H9 (cell line): ENCODE measurements around the gene ARHGAP31. TPM values are rescaled to one million over a fixed set of nuclear protein-coding genes. Genes with fewer than 3 reads are reported as not detected.

Source experiments
- DNase-seq: peaks from one replicate; pipeline ENCODE4 v3.0.0-alpha.2; 2017
- H2AFZ ChIP-seq: one replicate; pipeline ENCODE4 v1.6.1; 2013; ENCODE audit warnings: mild to moderate bottlenecking, low read length, control low read depth, moderate library complexity
- H2AK5ac ChIP-seq: 2 replicates; pipeline ENCODE4 v1.6.1; 2013; ENCODE audit warnings: low read length, control low read depth, mixed read lengths; ENCODE audit not compliant: insufficient read length
- H2BK120ac ChIP-seq: one replicate; pipeline ENCODE4 v1.6.1; 2013; ENCODE audit warnings: low read depth, mild to moderate bottlenecking, low read length, control low read depth, inconsistent platforms; ENCODE audit not compliant: poor library complexity, severe bottlenecking
- H2BK12ac ChIP-seq: 2 replicates; pipeline ENCODE4 v1.6.1; 2013; ENCODE audit warnings: low read length, control low read depth, mixed read lengths, low read depth; ENCODE audit not compliant: insufficient read length
- H2BK15ac ChIP-seq: 2 replicates; pipeline ENCODE4 v1.6.1; 2013; ENCODE audit warnings: low read depth, low read length, control low read depth
- H2BK20ac ChIP-seq: one replicate; pipeline ENCODE4 v1.6.1; 2013; ENCODE audit warnings: low read depth, mild to moderate bottlenecking, low read length, control low read depth, inconsistent platforms; ENCODE audit not compliant: poor library complexity, severe bottlenecking
- H2BK5ac ChIP-seq: 2 replicates; pipeline ENCODE4 v1.6.1; 2013; ENCODE audit warnings: low read length, control low read depth, mixed read lengths; ENCODE audit not compliant: insufficient read length
- H3K14ac ChIP-seq: 2 replicates; pipeline ENCODE4 v1.6.1; 2013; ENCODE audit warnings: low read length, control low read depth; ENCODE audit not compliant: insufficient read depth
- H3K18ac ChIP-seq: 2 replicates; pipeline ENCODE4 v1.6.1; 2013; ENCODE audit warnings: low read depth, mild to moderate bottlenecking, mixed read lengths, low read length, control low read depth; ENCODE audit not compliant: insufficient read length
- H3K23ac ChIP-seq: 2 replicates; pipeline ENCODE4 v1.6.1; 2013; ENCODE audit warnings: low read length, control low read depth, mixed read lengths, low read depth; ENCODE audit not compliant: insufficient read length
- H3K23me2 ChIP-seq: 2 replicates; pipeline ENCODE4 v1.6.1; 2013; ENCODE audit warnings: low read depth, mild to moderate bottlenecking, mixed read lengths, low read length, control low read depth; ENCODE audit not compliant: insufficient read length, poor library complexity, severe bottlenecking
- H3K27ac ChIP-seq: 2 replicates; pipeline ENCODE4 v1.5.1; 2013; ENCODE audit warnings: low read length, control low read depth, mixed read lengths, low read depth; ENCODE audit not compliant: insufficient read length
- H3K27me3 ChIP-seq: 2 replicates; pipeline ENCODE4 v1.6.1; 2013; ENCODE audit warnings: low read length, control low read depth, inconsistent platforms; ENCODE audit not compliant: insufficient read depth
- H3K4ac ChIP-seq: 2 replicates; pipeline ENCODE4 v1.6.1; 2013; ENCODE audit warnings: low read depth, mild to moderate bottlenecking, control low read depth, inconsistent platforms, low read length, moderate library complexity
- H3K4me1 ChIP-seq: 2 replicates; pipeline ENCODE4 v1.6.1; 2013; ENCODE audit warnings: low read length, control low read depth, inconsistent platforms; ENCODE audit not compliant: insufficient read depth
- H3K4me2 ChIP-seq: 2 replicates; pipeline ENCODE4 v1.6.1; 2013; ENCODE audit warnings: low read length, control low read depth, mixed read lengths; ENCODE audit not compliant: insufficient read length, insufficient read depth
- H3K56ac ChIP-seq: 2 replicates; pipeline ENCODE4 v1.6.1; 2013; ENCODE audit warnings: low read depth, mild to moderate bottlenecking, mixed read lengths, low read length, control low read depth; ENCODE audit not compliant: insufficient read length
- H3K79me1 ChIP-seq: 2 replicates; pipeline ENCODE4 v1.6.1; 2013; ENCODE audit warnings: low read depth, mild to moderate bottlenecking, moderate library complexity, low read length, control low read depth, inconsistent platforms; ENCODE audit not compliant: insufficient read depth, poor library complexity, severe bottlenecking
- H3K79me2 ChIP-seq: 2 replicates; pipeline ENCODE4 v1.6.1; 2013; ENCODE audit warnings: low read length, control low read depth, inconsistent platforms; ENCODE audit not compliant: insufficient read depth
- H3K9ac ChIP-seq: 2 replicates; pipeline ENCODE4 v1.6.1; 2013; ENCODE audit warnings: low read length, control low read depth, mixed read lengths; ENCODE audit not compliant: insufficient read length; ENCODE audit errors: extremely low read depth
- H3K9me3 ChIP-seq: one replicate; pipeline ENCODE4 v1.6.1; 2013; ENCODE audit warnings: low read depth, low read length, inconsistent platforms; ENCODE audit not compliant: control insufficient read depth
- H3T11ph ChIP-seq: one replicate; pipeline ENCODE4 v1.6.1; 2013; ENCODE audit warnings: mild to moderate bottlenecking, low read length, control low read depth, inconsistent platforms
- H4K20me1 ChIP-seq: one replicate; pipeline ENCODE4 v1.6.1; 2013; ENCODE audit not compliant: control insufficient read depth, insufficient read length, insufficient read depth
- H4K5ac ChIP-seq: 2 replicates; pipeline ENCODE4 v1.6.1; 2013; ENCODE audit warnings: low read depth, mild to moderate bottlenecking, mixed read lengths, low read length, control low read depth; ENCODE audit not compliant: insufficient read length
- H4K8ac ChIP-seq: replicated peaks from 2 replicates; pipeline ENCODE4 v1.6.1; 2013; ENCODE audit warnings: low read length, control low read depth, mixed read lengths, low read depth; ENCODE audit not compliant: insufficient read length
- H4K91ac ChIP-seq: 2 replicates; pipeline ENCODE4 v1.6.1; 2013; ENCODE audit warnings: low read depth, mild to moderate bottlenecking, moderate library complexity, mixed read lengths, low read length, control low read depth; ENCODE audit not compliant: insufficient read length
- H3K27ac Mint-ChIP-seq, 3 experiments: 2 replicates in 2 of 3; 3 replicates in 1 of 3; pipeline ENCODE4 v1.8.0; 2020 to 2021; ENCODE audit warnings: mixed read lengths in 3 of 3, mild to moderate bottlenecking in 1 of 3, moderate library complexity in 1 of 3
- H3K27me3 Mint-ChIP-seq: 2 replicates; pipeline ENCODE4 v1.8.0; 2021; ENCODE audit warnings: low read depth, mild to moderate bottlenecking, moderate library complexity, mixed read lengths
- H3K36me3 Mint-ChIP-seq, 3 experiments: 2 replicates in 2 of 3; 3 replicates in 1 of 3; pipeline ENCODE4 v1.8.0; 2020 to 2021; ENCODE audit warnings: low read depth in 3 of 3, mixed read lengths in 3 of 3; ENCODE audit not compliant: insufficient read depth in 1 of 3
- H3K4me1 Mint-ChIP-seq, 2 experiments: 2 replicates each; pipeline ENCODE4 v1.8.0; 2020; ENCODE audit warnings: mixed read lengths in 2 of 2
- H3K4me3 Mint-ChIP-seq, 2 experiments: 2 replicates in 1 of 2; 3 replicates in 1 of 2; pipeline ENCODE4 v1.8.0; 2020 to 2021; ENCODE audit warnings: mild to moderate bottlenecking in 2 of 2, mixed read lengths in 2 of 2, moderate library complexity in 1 of 2
- H3K9me3 Mint-ChIP-seq, 2 experiments: 2 replicates in 1 of 2; 3 replicates in 1 of 2; pipeline ENCODE4 v1.8.0; 2020; ENCODE audit warnings: mild to moderate bottlenecking in 2 of 2, mixed read lengths in 2 of 2, moderate library complexity in 1 of 2
- CTCF ChIP-seq: fragments of 200-600 bp; sonication (generic); conservative IDR thresholded peaks from 3 replicates; pipeline ENCODE4 v1.8.0; 2021; ENCODE audit warnings: antibody characterized with exemption, mild to moderate bottlenecking
- WGBS: extraction: QIAGEN DNeasy Blood & Tissue Kit; methylation state at CpG from one replicate; pipeline ENCODE4 v1.1.7; 2013; ENCODE audit warnings: missing lambda C conversion rate, low lambda C conversion rate, mixed read lengths; ENCODE audit not compliant: insufficient read length; ENCODE audit errors: extremely low coverage; 5-methylcytosine and 5-hydroxymethylcytosine counted together
- total RNA-seq: library from RNA; stranded (reverse); gene quantifications from 2 replicates; pipeline ENCODE4 v1.2.1, GENCODE V29; 2021

Gene ARHGAP31
- total RNA-seq, 1 experiment from 2014 or later: 2.2 TPM

GRCh38 chr3:119376758-119377157 is 82.6 kb downstream of the ARHGAP31 start:
- H3K9me3 ChIP-seq: no peaks in the 10 kb centered on the region
- H3K79me2 ChIP-seq: no peaks in the 10 kb centered on the region
- H2BK5ac ChIP-seq: no peak overlapping the region
- no peak overlapping the region for H3K4me2 ChIP-seq
- no peak overlapping the region for H2AFZ ChIP-seq
- no peak overlapping the region for H3K56ac ChIP-seq
- peaks cover 15 to 18% of the 10 kb centered on the region in 2 experiments for H3K4me1 Mint-ChIP-seq
- H4K5ac ChIP-seq: no peak overlapping the region
- H2BK20ac ChIP-seq: no peak overlapping the region
- peaks cover 0 to 1% (median 0%) of the 10 kb centered on the region in 3 experiments; a peak in 1 of 7 replicates for H3K36me3 Mint-ChIP-seq
- no peaks in the 10 kb centered on the region for H3K27me3 ChIP-seq
- H3T11ph ChIP-seq: no peak overlapping the region
- no CpG with 5 or more reads among the region's 1 CpG for WGBS
- no peaks in the 10 kb centered on the region for H3K23me2 ChIP-seq
- H3K27ac Mint-ChIP-seq: peak overlapping the region in 1 of 3 experiments; percentile 15; a peak in 1 of 7 replicates
- H3K18ac ChIP-seq: no peak overlapping the region
- no peak overlapping the region for H2BK15ac ChIP-seq
- peaks cover 9% of the 10 kb centered on the region; the same call in 1 of the 2 replicates for H3K4me1 ChIP-seq
- no peak for TF ChIP-seq CTCF
- no peak overlapping the region for H2AK5ac ChIP-seq
- H4K20me1 ChIP-seq: no peaks in the 10 kb centered on the region
- no peak for DNase-seq
- H3K4ac ChIP-seq: no peak overlapping the region
- H3K4me3 Mint-ChIP-seq: no peak overlapping the region
- H3K14ac ChIP-seq: no peak overlapping the region
- H3K23ac ChIP-seq: no peak overlapping the region
- H2BK12ac ChIP-seq: no peak overlapping the region
- H3K79me1 ChIP-seq: no peaks in the 10 kb centered on the region
- no peak overlapping the region for H3K9ac ChIP-seq
- no peaks in the 10 kb centered on the region for H3K9me3 Mint-ChIP-seq
- H3K27me3 Mint-ChIP-seq: no peaks in the 10 kb centered on the region
- no peak overlapping the region for H2BK120ac ChIP-seq
- H4K91ac ChIP-seq: no peak overlapping the region
- H4K8ac ChIP-seq: no peak overlapping the region
- no peak overlapping the region for H3K27ac ChIP-seq
